Kidney (tissue), 22 donors: ENCODE data around the gene SARNP. TPM values are rescaled to one million over a fixed set of nuclear protein-coding genes. Genes with fewer than 3 reads are reported as not detected.
"Not testable (repeated sequence)": the region's sequence is repeated elsewhere in the genome, so short reads cannot be mapped to it uniquely, and the experiment has no call there.

ENCODE experiments used
- DNase-seq, 5 donors: peaks; one replicate each; pipeline ENCODE4 v3.0.0-alpha.2; 2013 to 2020
- FAIRE-seq: peaks from 2 replicates; lab custom pipeline; 2012; peaks lifted over from hg19 to GRCh38; lab: Jason Lieb, UNC
- H3K27ac ChIP-seq, 2 donors: one replicate each; pipeline ENCODE4 v1.7.0; 2013; ENCODE audit warnings: low read depth in 2 of 2, low read length in 2 of 2, inconsistent platforms in 1 of 2
- H3K27me3 ChIP-seq: one replicate; pipeline ENCODE4 v1.7.1; 2013; ENCODE audit warnings: low read length, inconsistent platforms; ENCODE audit not compliant: control insufficient read depth, insufficient read depth
- H3K36me3 ChIP-seq, 3 donors: one replicate each; pipeline versions ENCODE4 v1.7.0 to v1.7.1; 2013; ENCODE audit warnings: low read length in 3 of 3, control low read depth in 1 of 3, inconsistent platforms in 1 of 3; ENCODE audit not compliant: insufficient read depth in 3 of 3, control insufficient read depth in 2 of 3
- H3K4me1 ChIP-seq, 3 donors: one replicate each; pipeline versions ENCODE4 v1.7.0 to v1.7.1; 2013; ENCODE audit warnings: low read length in 3 of 3, inconsistent platforms in 1 of 3, low read depth in 1 of 3; ENCODE audit not compliant: control insufficient read depth in 2 of 3, insufficient read depth in 2 of 3
- H3K4me3 ChIP-seq, 3 donors: one replicate each; pipeline versions ENCODE4 v1.7.0 to v1.8.1; 2013; ENCODE audit warnings: low read length in 3 of 3, control low read depth in 1 of 3, inconsistent platforms in 1 of 3
- H3K9ac ChIP-seq, 3 donors: one replicate each; pipeline versions ENCODE4 v1.7.0 to v1.7.1; 2013; ENCODE audit warnings: low read length in 3 of 3, control low read depth in 1 of 3, inconsistent platforms in 1 of 3
- H3K9me3 ChIP-seq, 3 donors: one replicate each; pipeline versions ENCODE4 v1.7.0 to v1.7.1; 2013; ENCODE audit warnings: low read length in 3 of 3, control low read depth in 1 of 3, inconsistent platforms in 1 of 3; ENCODE audit not compliant: control insufficient read depth in 2 of 3, insufficient read depth in 1 of 3
- CTCF ChIP-seq: IDR thresholded peaks from 3 replicates; pipeline ENCODE4 v1.5.1; 2012; ENCODE audit warnings: mild to moderate bottlenecking, moderate library complexity, borderline replicate concordance; ENCODE audit not compliant: insufficient read depth; ENCODE audit errors: extremely low read depth
- intact Hi-C: fragments of 100-400 bp; cut with DNase I; formaldehyde crosslinking; loops from one replicate; pipeline ENCODE4 v1.11.1; 2022
- long read RNA-seq, 10 donors: library from polyadenylated mRNA in 1 of 10; unstranded in 1 of 10; transcript quantifications; one replicate each; pipeline ENCODE4 v2.0.0 and lab custom pipeline, GENCODE V29; 2021 to 2026
- polyA plus RNA-seq: library from polyadenylated mRNA; stranded (reverse); fragments of 350-450 nt; fragmentation: Illumina TruSeq; extraction: RNeasy Lipid Tissue Mini Kit (QIAGEN cat#74804); gene quantifications from one replicate; pipeline ENCODE4 v1.2.3, GENCODE V29; 2014; ENCODE audit warnings: low read depth, low replicate concordance; ENCODE audit not compliant: insufficient read depth
- total RNA-seq: library from RNA; stranded (reverse); fragmentation: NEBNext Ultra II Directional; extraction: Animal tissue kit (Norgen Biotek cat#: 25700); gene quantifications from one replicate; pipeline ENCODE4 v1.2.1, GENCODE V29; 2021
- donor health status: control.
- donor health status: control.
- donor health status: control.
- donor health status: control.
- donor health status: control.
- donor health status: DM: yes; HTN: yes; CAD: no.
- donor health status: Normal renal cell carcinoma (clear cell type).

SARNP gene, protein sequence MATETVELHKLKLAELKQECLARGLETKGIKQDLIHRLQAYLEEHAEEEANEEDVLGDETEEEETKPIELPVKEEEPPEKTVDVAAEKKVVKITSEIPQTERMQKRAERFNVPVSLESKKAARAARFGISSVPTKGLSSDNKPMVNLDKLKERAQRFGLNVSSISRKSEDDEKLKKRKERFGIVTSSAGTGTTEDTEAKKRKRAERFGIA
- total RNA-seq (51.1 TPM), polyA plus RNA-seq (109 TPM)
- long read RNA-seq, donor 1, transcript SARNP-201 (11 exons, 926 nt) = major isoform, 25 of 34 reads
- long read RNA-seq, donor 1, partial matches to known transcripts = 0 of 34 reads
- long read RNA-seq, donor 1, other reads (novel, unspliced or antisense) = 5 of 34 reads
- long read RNA-seq, donor 2, transcript SARNP-201 (11 exons, 926 nt) = major isoform, 31 of 42 reads
- long read RNA-seq, donor 2, transcript SARNP-203 (10 exons, 726 nt) = minor isoform, 7 of 42 reads
- long read RNA-seq, donor 2, partial matches to known transcripts = 0 of 42 reads
- long read RNA-seq, donor 2, other reads (novel, unspliced or antisense) = 0 of 42 reads
- long read RNA-seq, donor 3, transcript SARNP-201 (11 exons, 926 nt) = major isoform, 38 of 42 reads
- long read RNA-seq, donor 3, partial matches to known transcripts = 0 of 42 reads
- long read RNA-seq, donor 3, other reads (novel, unspliced or antisense) = 0 of 42 reads
- long read RNA-seq, donor 4, transcript SARNP-201 (11 exons, 926 nt) = major isoform, 36 of 41 reads
- long read RNA-seq, donor 4, partial matches to known transcripts = 0 of 41 reads
- long read RNA-seq, donor 4, other reads (novel, unspliced or antisense) = 0 of 41 reads
- long read RNA-seq, donor 5, partial matches to known transcripts = 0 of 5 reads
- long read RNA-seq, donor 5, other reads (novel, unspliced or antisense) = 0 of 5 reads
- long read RNA-seq, donor 6, transcript SARNP-203 (10 exons, 726 nt) = minor isoform, 6 of 98 reads
- long read RNA-seq, donor 6, transcript SARNP-201 (11 exons, 926 nt) = major isoform, 71 of 98 reads
- long read RNA-seq, donor 6, transcript SARNP-202 (12 exons, 1,163 nt) = minor isoform, 7 of 98 reads
- long read RNA-seq, donor 6, partial matches to known transcripts = 7 of 98 reads
- long read RNA-seq, donor 6, other reads (novel, unspliced or antisense) = 7 of 98 reads
- long read RNA-seq, donor 7, transcript SARNP-201 (11 exons, 926 nt) = major isoform, 16 of 29 reads
- long read RNA-seq, donor 7, transcript SARNP-202 (12 exons, 1,163 nt) = minor isoform, 5 of 29 reads
- long read RNA-seq, donor 7, partial matches to known transcripts = 3 of 29 reads
- long read RNA-seq, donor 7, other reads (novel, unspliced or antisense) = 3 of 29 reads
- long read RNA-seq, donor 8, transcript SARNP-201 (11 exons, 926 nt) = major isoform, 25 of 52 reads
- long read RNA-seq, donor 8, partial matches to known transcripts = 18 of 52 reads
- long read RNA-seq, donor 8, other reads (novel, unspliced or antisense) = 8 of 52 reads
- long read RNA-seq, donor 9, transcript SARNP-201 (11 exons, 926 nt) = major isoform, 20 of 23 reads
- long read RNA-seq, donor 9, partial matches to known transcripts = 0 of 23 reads
- long read RNA-seq, donor 9, other reads (novel, unspliced or antisense) = 0 of 23 reads
- long read RNA-seq, donor 10, transcript SARNP-201 (11 exons, 926 nt) = major isoform, 24 of 32 reads
- long read RNA-seq, donor 10, partial matches to known transcripts = 0 of 32 reads
- long read RNA-seq, donor 10, other reads (novel, unspliced or antisense) = 0 of 32 reads

DNA sequence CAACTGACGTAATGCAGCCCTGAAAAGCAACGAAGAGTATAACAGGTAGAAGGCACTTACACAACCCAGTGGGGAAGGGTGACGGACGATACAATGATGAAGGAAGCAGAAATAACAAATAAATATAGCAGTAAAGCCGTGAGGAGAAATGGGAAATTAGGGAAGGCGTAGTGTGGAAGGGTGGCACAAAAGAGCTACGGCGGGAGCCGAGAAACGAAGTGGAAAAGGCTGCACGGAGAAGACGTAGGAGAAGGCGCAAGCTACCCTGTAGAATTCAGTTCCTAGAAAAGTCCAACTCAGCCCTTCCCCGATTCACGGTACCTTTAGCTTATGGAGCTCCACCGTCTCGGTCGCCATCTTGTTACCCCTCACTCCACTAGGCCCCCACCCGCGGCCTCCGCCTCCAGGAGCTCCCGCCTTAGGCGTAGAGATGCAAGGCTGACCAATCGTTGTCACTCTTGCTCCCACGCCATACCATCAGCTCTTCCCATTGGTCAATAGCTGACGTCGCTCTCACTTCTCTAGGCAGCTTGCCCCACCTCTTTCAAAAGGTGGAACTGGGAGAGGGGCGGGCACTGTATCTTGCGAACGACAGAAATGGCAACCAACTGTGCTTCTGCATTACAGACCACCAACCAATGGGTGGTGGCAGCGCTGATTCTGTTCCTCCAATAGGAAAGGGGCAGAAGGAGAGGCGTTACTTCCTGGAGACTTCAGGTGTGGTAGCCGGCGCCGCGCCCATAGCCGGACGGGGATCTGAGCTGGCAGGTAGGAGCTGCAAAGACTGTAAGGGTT, at the start of gene SARNP, which contains the start of gene ORMDL2:
Gene SARNP, minus strand, starts transcription at position 380 of the 795 bp plus-strand sequence. Its CDS starts 23 bp downstream, at position 357.
Gene ORMDL2, plus strand, starts transcription at position 697 of the 795 bp plus-strand sequence. CDS start 959 bp downstream, outside the sequence.
- Histone ChIP-seq H3K4me3 (peak within 1 kb of the TSS; percentile 100), H3K9ac (peak within 1 kb of the TSS; percentile 89 to 100 (median 99)), H3K4me1 (peaks cover 0 to 11% (median 5%) of the 10 kb centered on the region in 3 donors), H3K36me3 (peaks cover 3 to 23% (median 7%) of the 10 kb centered on the region in 3 donors), H3K9me3 (no peaks in the 10 kb centered on the region), H3K27me3 (no peaks in the 10 kb centered on the region), H3K27ac (peak within 1 kb of the TSS; percentile 74 to 77)
- intact Hi-C loops = no loop called here
- peak; percentile 98 to 100 (median 99) for DNase-seq
- no peak for TF ChIP-seq CTCF
- FAIRE-seq = peak; percentile 99

DNA sequence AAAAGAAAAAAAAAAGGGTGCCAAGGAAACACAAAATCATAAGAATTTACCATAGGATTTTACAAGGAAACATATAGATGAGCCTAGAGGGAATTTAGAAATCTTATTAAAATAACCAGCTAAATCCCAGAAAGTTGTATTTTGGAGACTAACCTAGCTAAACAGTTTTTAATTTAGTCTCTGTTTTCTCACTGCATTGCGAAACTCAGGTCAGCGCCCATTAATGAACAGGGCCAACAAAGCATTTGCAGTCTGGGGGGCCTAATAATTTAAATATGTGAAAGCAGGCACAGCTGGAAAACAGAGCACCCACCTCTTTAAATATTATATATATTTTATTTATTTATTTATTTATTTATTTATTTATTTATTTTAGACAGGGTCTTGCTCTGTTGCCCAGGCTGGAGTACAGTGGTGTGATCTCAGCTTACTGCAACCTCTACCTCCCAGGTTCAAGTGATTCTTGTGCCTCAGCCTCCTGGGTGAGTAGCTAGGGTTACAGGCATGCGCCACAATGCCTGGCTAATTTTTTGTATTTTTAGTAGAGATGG, 49.0 kb upstream of the SARNP start:
- H3K36me3 ChIP-seq, H3K9me3 ChIP-seq, intact Hi-C loops, FAIRE-seq, H3K27ac ChIP-seq, H3K9ac ChIP-seq, DNase-seq, H3K4me1 ChIP-seq, H3K4me3 ChIP-seq, H3K27me3 ChIP-seq: not testable (repeated sequence)

- H3K27ac ChIP-seq = no peak overlapping the region
- peak; percentile 35 for FAIRE-seq
- no peaks in the 10 kb centered on the region for H3K36me3 ChIP-seq
- no peak for TF ChIP-seq CTCF
- no peaks in the 10 kb centered on the region for H3K27me3 ChIP-seq
- no peak overlapping the region for H3K9ac ChIP-seq
- DNase-seq = no peak
- H3K4me3 ChIP-seq = no peak overlapping the region
- H3K9me3 ChIP-seq = peaks cover 0 to 2% (median 0%) of the 10 kb centered on the region in 3 donors
- intact Hi-C loops = no loop called here
- H3K4me1 ChIP-seq = no peaks in the 10 kb centered on the region
Measured at GRCh38 chr12:55865327-55865726, 47.8 kb upstream of the SARNP start.

DNA sequence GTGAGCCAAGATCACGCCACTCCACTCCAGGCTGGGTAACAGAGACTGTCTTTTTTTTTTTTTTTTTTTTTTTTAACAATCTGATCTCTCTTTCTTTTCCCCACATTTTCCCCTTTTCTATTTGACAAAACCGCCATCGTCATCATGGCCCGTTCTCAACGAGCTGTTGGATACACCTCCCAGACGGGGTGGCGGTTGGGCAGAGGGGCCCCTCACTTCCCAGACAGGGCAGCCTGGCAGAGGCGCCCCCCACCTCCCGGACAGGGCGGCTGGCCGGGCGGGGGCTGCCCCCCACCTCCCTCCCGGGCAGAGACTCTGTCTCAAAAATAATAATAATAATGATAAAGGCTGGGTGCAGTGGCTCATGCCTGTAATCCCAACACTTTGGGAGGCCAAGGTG, 45.4 kb upstream of the SARNP start:
- H3K4me3 ChIP-seq, H3K4me1 ChIP-seq, H3K27me3 ChIP-seq, H3K27ac ChIP-seq, H3K9me3 ChIP-seq, intact Hi-C loops, H3K9ac ChIP-seq, H3K36me3 ChIP-seq, FAIRE-seq, DNase-seq: not testable (repeated sequence)
